ENCODE data around the gene HOXA9. TPM values are rescaled to one million over a fixed set of nuclear protein-coding genes. Genes with fewer than 3 reads are reported as not detected.

HOXA9 gene
- total RNA-seq, 1 experiment from 2014 or later: 6.9 TPM

DNA sequence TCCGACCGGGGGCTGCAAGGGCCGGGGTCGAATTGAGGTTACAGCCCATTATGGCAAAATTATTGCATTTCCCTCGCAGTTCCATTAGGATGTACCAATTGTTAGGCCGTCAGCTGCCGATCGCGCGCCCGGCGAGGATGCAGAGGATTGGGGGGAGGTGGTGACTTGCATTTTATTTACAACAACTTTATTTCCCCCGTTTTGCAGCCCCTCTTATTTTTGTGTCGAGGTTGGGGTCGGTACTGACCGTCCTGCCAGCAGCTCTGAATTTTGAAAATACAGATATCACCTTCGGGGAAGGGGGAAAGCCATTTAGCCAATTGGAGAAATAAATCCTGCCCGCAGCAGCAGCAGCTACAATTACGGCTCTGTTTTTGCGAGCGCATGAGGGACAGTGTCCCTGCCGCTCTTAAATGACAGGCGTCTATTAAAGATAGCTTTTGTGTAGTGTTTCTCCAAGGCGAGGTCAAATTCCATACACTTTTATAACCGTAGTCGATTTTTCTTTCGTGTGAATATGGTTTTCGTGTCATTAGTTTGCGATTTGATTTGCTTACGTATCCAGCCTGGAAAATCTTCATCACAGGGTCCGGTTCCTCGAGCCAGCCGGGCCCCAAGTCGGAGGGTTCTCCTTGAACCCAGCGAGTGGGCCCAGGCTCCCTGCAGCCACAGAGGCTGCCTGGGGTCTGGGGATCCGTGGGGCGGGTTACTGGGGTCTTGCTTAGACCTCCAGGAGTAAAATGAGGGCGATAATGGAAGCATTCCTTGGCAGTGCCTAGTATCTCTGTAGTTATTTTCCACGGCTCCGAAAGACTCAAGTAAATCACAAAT, 21.2 kb downstream of the HOXA9 start:
- TF ChIP-seq, protein P1, sequence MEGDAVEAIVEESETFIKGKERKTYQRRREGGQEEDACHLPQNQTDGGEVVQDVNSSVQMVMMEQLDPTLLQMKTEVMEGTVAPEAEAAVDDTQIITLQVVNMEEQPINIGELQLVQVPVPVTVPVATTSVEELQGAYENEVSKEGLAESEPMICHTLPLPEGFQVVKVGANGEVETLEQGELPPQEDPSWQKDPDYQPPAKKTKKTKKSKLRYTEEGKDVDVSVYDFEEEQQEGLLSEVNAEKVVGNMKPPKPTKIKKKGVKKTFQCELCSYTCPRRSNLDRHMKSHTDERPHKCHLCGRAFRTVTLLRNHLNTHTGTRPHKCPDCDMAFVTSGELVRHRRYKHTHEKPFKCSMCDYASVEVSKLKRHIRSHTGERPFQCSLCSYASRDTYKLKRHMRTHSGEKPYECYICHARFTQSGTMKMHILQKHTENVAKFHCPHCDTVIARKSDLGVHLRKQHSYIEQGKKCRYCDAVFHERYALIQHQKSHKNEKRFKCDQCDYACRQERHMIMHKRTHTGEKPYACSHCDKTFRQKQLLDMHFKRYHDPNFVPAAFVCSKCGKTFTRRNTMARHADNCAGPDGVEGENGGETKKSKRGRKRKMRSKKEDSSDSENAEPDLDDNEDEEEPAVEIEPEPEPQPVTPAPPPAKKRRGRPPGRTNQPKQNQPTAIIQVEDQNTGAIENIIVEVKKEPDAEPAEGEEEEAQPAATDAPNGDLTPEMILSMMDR (IDR thresholded peaks at IDR 0.05; ENCODE audit: unreplicated experiment): no peak
- no peak for DNase-seq (ENCODE audit: unreplicated experiment)
- Mint-ChIP-seq H3K9me3 (ENCODE audit: unreplicated experiment) (no peaks in the 10 kb centered on the region), H3K27ac (ENCODE audit: low read depth, unreplicated experiment) (no peak overlapping the region), H3K4me1 (ENCODE audit: insufficient read depth, unreplicated experiment) (peaks cover 23% of the 10 kb centered on the region), H3K27me3 (ENCODE audit: insufficient read depth, unreplicated experiment) (no peaks in the 10 kb centered on the region), H3K4me3 (ENCODE audit: unreplicated experiment) (peak overlapping the region; percentile 100), H3K36me3 (ENCODE audit: insufficient read depth, unreplicated experiment) (peaks cover 29% of the 10 kb centered on the region)
- ChIA-PET POLR2A (interaction anchor here (0.8 to 7.2 kb wide), 34 partner anchors 10 to 1056 kb away, joined by 3 to 459 read pairs (median 5); partner anchors contain the start of genes CBX3, HOXA1, HOXA4 and HOXA7), CTCF (interaction anchor here (0.5 to 6.7 kb wide), 39 partner anchors 8 to 1060 kb away, joined by 3 to 190 read pairs (median 5); partner anchors contain the start of genes HOXA3, HOXA7 and HOXA9)
- intact Hi-C loops (cut with micrococcal nuclease): loop anchor here (1.0 to 5.0 kb wide), 6 partner anchors 458 to 942 kb away; partner anchors contain the start of genes CBX3 and HNRNPA2B1
- BruUV-seq (replicated peaks): no TSS peak

DNA sequence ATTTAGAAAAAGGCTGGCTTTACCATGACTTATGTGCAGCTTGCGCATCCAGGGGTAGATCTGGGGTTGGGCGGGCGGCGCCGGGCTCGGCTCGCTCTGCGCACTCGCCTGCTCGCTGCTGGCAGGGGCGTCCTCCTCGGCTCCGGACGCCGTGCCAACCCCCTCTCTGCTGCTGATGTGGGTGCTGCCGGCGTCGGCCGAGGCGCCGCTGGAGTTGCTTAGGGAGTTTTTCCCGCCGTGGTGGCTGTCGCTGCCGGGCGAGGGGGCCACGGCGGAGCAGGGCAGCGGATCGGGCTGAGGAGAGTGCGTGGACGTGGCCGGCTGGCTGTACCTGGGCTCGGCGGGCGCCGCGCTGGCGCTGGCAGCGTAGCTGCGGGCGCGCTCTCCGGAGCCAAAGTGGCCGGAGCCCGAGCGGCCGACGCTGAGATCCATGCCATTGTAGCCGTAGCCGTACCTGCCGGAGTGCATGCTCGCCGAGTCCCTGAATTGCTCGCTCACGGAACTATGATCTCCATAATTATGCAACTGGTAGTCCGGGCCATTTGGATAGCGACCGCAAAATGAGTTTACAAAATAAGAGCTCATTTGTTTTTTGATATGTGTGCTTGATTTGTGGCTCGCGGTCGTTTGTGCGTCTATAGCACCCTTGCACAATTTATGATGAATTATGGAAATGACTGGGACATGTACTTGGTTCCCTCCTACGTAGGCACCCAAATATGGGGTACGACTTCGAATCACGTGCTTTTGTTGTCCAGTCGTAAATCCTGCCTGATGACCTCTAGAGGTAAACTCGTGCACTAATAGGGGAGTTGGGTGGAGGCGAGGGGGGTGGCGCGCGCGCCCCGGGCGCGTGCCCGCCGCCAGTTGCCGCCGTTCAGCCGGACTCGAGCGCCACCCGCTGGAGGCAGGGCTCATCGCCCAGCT, 22.1 kb downstream of the HOXA9 start, which contains the start of gene HOXA5:
Gene HOXA5, minus strand, starts transcription at position 659 of the 927 bp plus-strand sequence. Its CDS starts 74 bp downstream, at position 585.
- TSS peak; percentile 77 for BruUV-seq (replicated peaks)
- Mint-ChIP-seq H3K9me3 (ENCODE audit: unreplicated experiment) (no peaks in the 10 kb centered on the region), H3K27ac (ENCODE audit: low read depth, unreplicated experiment) (peak within 1 kb of the TSS; percentile 99), H3K36me3 (ENCODE audit: insufficient read depth, unreplicated experiment) (peaks cover 29% of the 10 kb centered on the region), H3K4me3 (ENCODE audit: unreplicated experiment) (peak within 1 kb of the TSS; percentile 100), H3K4me1 (ENCODE audit: insufficient read depth, unreplicated experiment) (peaks cover 31% of the 10 kb centered on the region), H3K27me3 (ENCODE audit: insufficient read depth, unreplicated experiment) (no peaks in the 10 kb centered on the region)
- peak; percentile 99 for DNase-seq (ENCODE audit: unreplicated experiment)
- ChIA-PET POLR2A (interaction anchor here (0.8 to 7.2 kb wide), 34 partner anchors 9 to 1056 kb away, joined by 3 to 459 read pairs (median 5); partner anchors contain the start of genes CBX3, HOXA1, HOXA4 and HOXA7), CTCF (interaction anchor here (0.5 to 6.7 kb wide), 40 partner anchors 9 to 1060 kb away, joined by 3 to 190 read pairs (median 4); partner anchors contain the start of gene HOXA9)
- intact Hi-C loops (cut with micrococcal nuclease): loop anchor here (1.0 to 5.0 kb wide), 6 partner anchors 457 to 941 kb away; partner anchors contain the start of genes CBX3 and HNRNPA2B1
- TF ChIP-seq, protein P1 (IDR thresholded peaks at IDR 0.05; ENCODE audit: unreplicated experiment): peak; percentile 93

DNA sequence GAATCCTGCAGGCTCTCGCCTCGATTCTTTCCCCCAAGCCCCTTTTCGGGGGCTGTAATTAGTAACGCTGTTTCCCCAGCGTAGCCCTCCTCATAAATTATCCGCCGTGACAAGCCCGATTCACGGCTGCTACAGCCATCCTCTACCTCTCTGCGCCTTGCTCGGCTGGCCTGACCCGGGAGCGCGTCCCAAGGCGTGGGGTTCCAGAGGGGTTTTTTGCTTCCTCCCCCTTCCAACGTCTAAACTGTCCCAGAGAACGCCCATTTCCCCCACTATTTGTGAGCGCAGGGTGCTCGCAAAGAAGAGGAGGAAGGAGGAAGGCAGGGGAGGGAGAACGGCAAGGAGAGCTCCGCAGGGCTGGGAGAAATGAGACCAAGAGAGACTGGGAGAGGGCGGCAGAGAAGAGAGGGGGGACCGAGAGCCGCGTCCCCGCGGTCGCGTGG, 22.7 kb downstream of the HOXA9 start:
- intact Hi-C loops (cut with micrococcal nuclease): loop anchor here (1.0 to 5.0 kb wide), 6 partner anchors 456 to 940 kb away; partner anchors contain the start of genes CBX3 and HNRNPA2B1
- no peaks in the 10 kb centered on the region for H3K27me3 Mint-ChIP-seq (ENCODE audit: insufficient read depth, unreplicated experiment)
- POLR2A ChIA-PET: interaction anchor here (1.0 to 7.2 kb wide), 29 partner anchors 7 to 1055 kb away, joined by 3 to 459 read pairs (median 13); partner anchors contain the start of genes CBX3, HOXA1, HOXA4 and HOXA7
- no TSS peak for BruUV-seq (replicated peaks)
- peak overlapping the region; percentile 99 for H3K27ac Mint-ChIP-seq (ENCODE audit: low read depth, unreplicated experiment)
- CTCF ChIA-PET: interaction anchor here (0.9 to 6.7 kb wide), 14 partner anchors 15 to 1059 kb away, joined by 3 to 190 read pairs (median 6); no protein-coding TSS in a partner anchor
- peaks cover 34% of the 10 kb centered on the region for H3K4me1 Mint-ChIP-seq (ENCODE audit: insufficient read depth, unreplicated experiment)
- no peaks in the 10 kb centered on the region for H3K9me3 Mint-ChIP-seq (ENCODE audit: unreplicated experiment)
- peak; percentile 47 for DNase-seq (ENCODE audit: unreplicated experiment)
- TF ChIP-seq, protein P1 (IDR thresholded peaks at IDR 0.05; ENCODE audit: unreplicated experiment): no peak
- H3K4me3 Mint-ChIP-seq (ENCODE audit: unreplicated experiment): peak overlapping the region; percentile 100
- H3K36me3 Mint-ChIP-seq (ENCODE audit: insufficient read depth, unreplicated experiment): peaks cover 29% of the 10 kb centered on the region
